Spleen (tissue), 11 donors: Measurements from ENCODE around the gene CYP4F22. TPM values are rescaled to one million over a fixed set of nuclear protein-coding genes. Genes with fewer than 3 reads are reported as not detected.

ENCODE experiments used
- DNase-seq: peaks from one replicate; pipeline ENCODE4 v3.0.0-alpha.2; 2020
- H3K27ac ChIP-seq, 8 donors: fragments of 200-600 bp; sonication (generic) in 7 of 8; 1 replicate in 4 of 8; 2 replicates in 4 of 8; pipeline versions ENCODE4 v1.5.0 to v1.8.0; 2016 to 2021; ENCODE audit warnings: inconsistent platforms in 4 of 8, mild to moderate bottlenecking in 4 of 8, moderate library complexity in 1 of 8
- H3K27me3 ChIP-seq, 7 donors: fragments of 200-600 bp; sonication (generic) in 6 of 7; replicated peaks in 1 of 7; 1 replicate in 4 of 7; 2 replicates in 3 of 7; pipeline versions ENCODE4 v1.5.0 to v1.8.0; 2016 to 2021; ENCODE audit warnings: inconsistent platforms in 3 of 7, mild to moderate bottlenecking in 1 of 7
- H3K36me3 ChIP-seq, 6 donors: fragments of 200-600 bp; sonication (generic) in 5 of 6; 1 replicate in 4 of 6; 2 replicates in 2 of 6; pipeline versions ENCODE4 v1.5.0 to v1.8.0; 2016 to 2021; ENCODE audit warnings: inconsistent platforms in 2 of 6
- H3K4me1 ChIP-seq, 6 donors: fragments of 200-600 bp; sonication (generic) in 5 of 6; 1 replicate in 3 of 6; 2 replicates in 3 of 6; pipeline versions ENCODE4 v1.5.0 to v1.8.0; 2016 to 2021; ENCODE audit warnings: inconsistent platforms in 3 of 6
- H3K4me3 ChIP-seq, 8 donors: fragments of 200-600 bp; sonication (generic) in 7 of 8; 1 replicate in 4 of 8; 2 replicates in 4 of 8; pipeline versions ENCODE4 v1.5.0 to v1.8.0; 2016 to 2021; ENCODE audit warnings: inconsistent platforms in 4 of 8, mild to moderate bottlenecking in 4 of 8, moderate library complexity in 2 of 8
- H3K9me3 ChIP-seq, 8 donors: fragments of 200-600 bp; sonication (generic) in 7 of 8; 1 replicate in 4 of 8; 2 replicates in 4 of 8; pipeline versions ENCODE4 v1.5.0 to v1.8.0; 2016 to 2021; ENCODE audit warnings: inconsistent platforms in 4 of 8
- POLR2A ChIP-seq, 3 donors: fragments of 450-650 bp; IDR thresholded peaks; one replicate each; pipeline ENCODE4 v1.5.1; 2017; ENCODE audit warnings: antibody characterized with exemption in 3 of 3, mild to moderate bottlenecking in 1 of 3
- POLR2AphosphoS5 ChIP-seq, 3 donors: sonication (generic); formaldehyde crosslinking; IDR thresholded peaks; one replicate each; pipeline ENCODE4 v1.5.1; 2017; ENCODE audit warnings: antibody characterized with exemption in 3 of 3
- WGBS, 5 donors: extraction: QIAGEN DNeasy Blood & Tissue Kit in 3 of 5; methylation state at CpG; one replicate each; pipeline versions ENCODE4 v1.1.5 to v1.1.7; 2013 to 2018; 5-methylcytosine and 5-hydroxymethylcytosine counted together
- intact Hi-C: fragments of 100-400 bp; cut with DNase I; formaldehyde crosslinking; loops from one replicate; pipeline ENCODE4 v1.15.0; 2023; ENCODE audit warnings: low total_unique reads
- polyA plus RNA-seq, 3 donors: library from polyadenylated mRNA; stranded (reverse); fragments of 200-250 nt; gene quantifications; one replicate each; pipeline ENCODE4 v1.2.1, GENCODE V29; 2013
- total RNA-seq, 7 donors: library from RNA; depleted of rRNA in 3 of 7; stranded (reverse); fragments of >200 nt in 3 of 7; fragmentation: NEBNext Ultra II Directional in 4 of 7; extraction: Animal tissue kit (Norgen Biotek cat#: 25700) in 4 of 7; gene quantifications; one replicate each; pipeline versions ENCODE4 v1.1.0 to v1.2.1, GENCODE V29; 2016 to 2021
- TF ChIP-seq, protein P1 (sequence below), 11 experiments: fragments of 200-600 bp in 7 of 11; fragments of 450-650 bp in 4 of 11; sonication (generic) in 4 of 11; IDR thresholded peaks in 8 of 11; conservative IDR thresholded peaks in 3 of 11; 1 replicate in 7 of 11; 2 replicates in 4 of 11; pipeline versions ENCODE4 v1.4.0 to v1.8.0; 2016 to 2021; ENCODE audit warnings: antibody characterized with exemption in 11 of 11, inconsistent platforms in 4 of 11, mild to moderate bottlenecking in 1 of 11
- donor health status: healthy with polysubstance abuse.
- donor health status: DM: no; HTN: no; CAD: no; lungs with moderate emphysema.
- donor health status: DM: no; HTN: no; CAD: no.
- donor health status: Bipolar disorder and iron deficiency.
- donor health status: healthy.
- donor health status: DM: no; HTN: no; CAD: no.
- donor health status: DM: yes; HTN: yes; CAD: no.

CYP4F22 gene
- total and polyA plus RNA-seq, 10 donors: 0.10 to 1.2 (median 0.29) TPM; not detected in 2

DNA sequence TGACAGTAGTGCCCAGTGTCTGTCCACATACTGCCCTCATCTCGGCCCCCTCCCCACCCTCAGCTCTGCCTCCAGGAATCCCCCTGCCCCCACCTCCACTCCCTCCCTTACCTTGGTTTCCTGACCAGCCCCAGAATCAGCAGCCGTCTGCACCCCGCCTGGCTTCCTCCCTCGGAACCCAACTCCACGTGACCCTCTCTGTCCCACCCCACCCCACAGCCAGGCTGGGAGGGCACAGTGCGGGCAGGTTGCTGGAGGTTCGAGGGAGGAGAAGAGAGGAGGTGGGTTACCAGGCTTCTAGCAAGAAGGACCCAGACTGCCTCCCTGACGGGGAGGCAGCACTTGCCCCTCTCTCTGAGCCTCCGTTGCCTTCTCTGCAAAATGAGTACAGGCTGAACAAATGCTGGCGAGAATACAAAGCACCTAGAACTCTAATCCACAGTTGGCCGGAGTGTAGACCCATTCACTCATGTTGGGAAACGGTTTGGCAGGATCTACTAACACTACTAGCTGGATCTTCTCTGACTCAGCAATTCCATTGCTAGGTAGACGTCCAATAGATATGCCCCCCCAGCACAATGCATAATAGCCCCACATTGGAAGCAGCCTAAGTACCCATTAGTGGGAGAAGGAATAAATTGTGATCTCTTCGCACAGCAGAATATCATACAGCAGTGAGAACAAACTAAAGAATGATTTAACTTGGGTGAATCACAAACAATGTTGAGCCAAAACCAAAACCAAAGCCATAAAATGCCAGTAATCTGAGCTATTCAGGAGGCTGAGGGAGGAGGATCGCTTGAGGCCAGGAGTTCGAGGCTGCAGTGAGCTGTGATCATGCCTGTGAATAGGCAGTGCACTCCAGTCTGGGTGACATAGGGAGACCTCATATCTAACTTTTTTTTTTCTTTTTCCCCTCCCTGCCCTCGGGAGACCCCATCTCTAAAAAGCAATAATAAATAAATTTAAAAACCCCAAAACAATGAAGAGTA lies 43.6 kb upstream of the CYP4F22 start, which contains the start of gene RASAL3:
Gene RASAL3 (minus strand): TSS at position 151 of the 992 bp plus-strand sequence. CDS start 186 bp downstream, outside the sequence.
- intact Hi-C loops: no loop called here
- 23 to 27% (median 26%) methylated on average over 16 to 17 of the region's 17 CpGs for WGBS, 5 donors
- peaks cover 0 to 28% (median 12%) of the 10 kb centered on the region in 7 donors for H3K27me3 ChIP-seq
- peak within 1 kb of the TSS; percentile 89 to 98 (median 91) for H3K27ac ChIP-seq
- H3K36me3 ChIP-seq: peaks cover 0 to 32% (median 12%) of the 10 kb centered on the region in 6 donors
- TF ChIP-seq POLR2A (IDR thresholded peaks at IDR 0.05): no peak
- peak; percentile 37 to 75 (median 72) for TF ChIP-seq POLR2AphosphoS5 (IDR thresholded peaks at IDR 0.05)
- H3K4me3 ChIP-seq: peak within 1 kb of the TSS; percentile 55 to 94 (median 66)
- peaks cover 17 to 91% (median 61%) of the 10 kb centered on the region in 6 donors for H3K4me1 ChIP-seq
- DNase-seq: peak; percentile 92
- no peaks in the 10 kb centered on the region for H3K9me3 ChIP-seq

- H3K9me3 ChIP-seq: no peaks in the 10 kb centered on the region
- DNase-seq: peak; percentile 67
- H3K4me3 ChIP-seq: no peak overlapping the region
- H3K4me1 ChIP-seq: peaks cover 20 to 82% (median 58%) of the 10 kb centered on the region in 6 donors
- WGBS, 5 donors: 14 to 20% (median 19%) methylated on average over 8 of the region's 8 CpGs
- H3K36me3 ChIP-seq: peaks cover 0 to 8% (median 0%) of the 10 kb centered on the region in 6 donors
- intact Hi-C loops: no loop called here
- peak in 1 of 3 donors; percentile 53 for TF ChIP-seq POLR2AphosphoS5 (IDR thresholded peaks at IDR 0.05)
- TF ChIP-seq, protein P1, sequence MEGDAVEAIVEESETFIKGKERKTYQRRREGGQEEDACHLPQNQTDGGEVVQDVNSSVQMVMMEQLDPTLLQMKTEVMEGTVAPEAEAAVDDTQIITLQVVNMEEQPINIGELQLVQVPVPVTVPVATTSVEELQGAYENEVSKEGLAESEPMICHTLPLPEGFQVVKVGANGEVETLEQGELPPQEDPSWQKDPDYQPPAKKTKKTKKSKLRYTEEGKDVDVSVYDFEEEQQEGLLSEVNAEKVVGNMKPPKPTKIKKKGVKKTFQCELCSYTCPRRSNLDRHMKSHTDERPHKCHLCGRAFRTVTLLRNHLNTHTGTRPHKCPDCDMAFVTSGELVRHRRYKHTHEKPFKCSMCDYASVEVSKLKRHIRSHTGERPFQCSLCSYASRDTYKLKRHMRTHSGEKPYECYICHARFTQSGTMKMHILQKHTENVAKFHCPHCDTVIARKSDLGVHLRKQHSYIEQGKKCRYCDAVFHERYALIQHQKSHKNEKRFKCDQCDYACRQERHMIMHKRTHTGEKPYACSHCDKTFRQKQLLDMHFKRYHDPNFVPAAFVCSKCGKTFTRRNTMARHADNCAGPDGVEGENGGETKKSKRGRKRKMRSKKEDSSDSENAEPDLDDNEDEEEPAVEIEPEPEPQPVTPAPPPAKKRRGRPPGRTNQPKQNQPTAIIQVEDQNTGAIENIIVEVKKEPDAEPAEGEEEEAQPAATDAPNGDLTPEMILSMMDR (IDR thresholded peaks at IDR 0.05 in 8 of 11, conservative IDR thresholded peaks at IDR 0.05 in 3 of 11): no peak
- H3K27ac ChIP-seq: peak overlapping the region in 7 of 8 donors; percentile 35 to 79 (median 66)
- H3K27me3 ChIP-seq: peaks cover 0 to 51% (median 19%) of the 10 kb centered on the region in 7 donors
Measured at GRCh38 chr19:15466851-15467733, 41.2 kb upstream of the CYP4F22 start.

GRCh38 chr19:15467734-15468214 lies 40.6 kb upstream of the CYP4F22 start:
- intact Hi-C loops: no loop called here
- DNase-seq: peak; percentile 34
- peaks cover 15 to 75% (median 52%) of the 10 kb centered on the region in 6 donors for H3K4me1 ChIP-seq
- no peak overlapping the region for H3K4me3 ChIP-seq
- peaks cover 0 to 55% (median 19%) of the 10 kb centered on the region in 7 donors for H3K27me3 ChIP-seq
- H3K9me3 ChIP-seq: no peaks in the 10 kb centered on the region
- 66 to 77% (median 71%) methylated on average over 6 of the region's 6 CpGs for WGBS, 5 donors
- TF ChIP-seq, protein P1 (IDR thresholded peaks at IDR 0.05 in 8 of 11, conservative IDR thresholded peaks at IDR 0.05 in 3 of 11): no peak
- TF ChIP-seq POLR2AphosphoS5 (IDR thresholded peaks at IDR 0.05) (no peak), POLR2A (IDR thresholded peaks at IDR 0.05) (no peak)
- peaks cover 0 to under 1% (median 0%) of the 10 kb centered on the region in 6 donors for H3K36me3 ChIP-seq
- H3K27ac ChIP-seq: peak overlapping the region in 4 of 8 donors; percentile 47 to 79 (median 68)
